Prostate gland (tissue), 2 donors: ENCODE results near the gene FLYWCH1. TPM values are rescaled to one million over a fixed set of nuclear protein-coding genes. Genes with fewer than 3 reads are reported as not detected.

Experiments
- DNase-seq: peaks from one replicate; pipeline ENCODE4 v3.0.0-alpha.2; 2019; ENCODE audit warnings: low spot score
- H3K27ac ChIP-seq, 2 donors: fragments of 200-600 bp; sonication (generic); 2 replicates each; pipeline ENCODE4 v1.5.1; 2017 to 2019
- H3K27me3 ChIP-seq: fragments of 200-600 bp; sonication (generic); replicated peaks from 2 replicates; pipeline ENCODE4 v1.5.1; 2019; ENCODE audit not compliant: insufficient read depth
- H3K36me3 ChIP-seq, 2 donors: fragments of 200-600 bp; sonication (generic); 1 replicate in 1 of 2; 2 replicates in 1 of 2; pipeline versions ENCODE4 v1.5.1 to v1.8.1; 2017 to 2019
- H3K4me1 ChIP-seq: fragments of 200-600 bp; sonication (generic); replicated peaks from 2 replicates; pipeline ENCODE4 v1.5.1; 2019
- H3K4me3 ChIP-seq, 2 donors: fragments of 200-600 bp; sonication (generic); 2 replicates each; pipeline ENCODE4 v1.5.1; 2017 to 2019
- H3K9me3 ChIP-seq: fragments of 200-600 bp; sonication (generic); 2 replicates; pipeline ENCODE4 v1.5.1; 2017
- CTCF ChIP-seq, 4 experiments: fragments of 200-600 bp in 2 of 4; fragments of 450-650 bp in 2 of 4; sonication (generic) in 2 of 4; IDR thresholded peaks; 1 replicate in 3 of 4; 2 replicates in 1 of 4; pipeline ENCODE4 v1.5.1; 2016 to 2019; ENCODE audit warnings: antibody characterized with exemption in 4 of 4, mild to moderate bottlenecking in 2 of 4, moderate library complexity in 2 of 4
- POLR2A ChIP-seq: fragments of 450-650 bp; IDR thresholded peaks from one replicate; pipeline ENCODE4 v1.6.1; 2016; ENCODE audit warnings: antibody characterized with exemption, mild to moderate bottlenecking
- POLR2AphosphoS5 ChIP-seq: sonication (generic); formaldehyde crosslinking; IDR thresholded peaks from one replicate; pipeline ENCODE4 v1.6.1; 2017; ENCODE audit warnings: antibody characterized with exemption
- WGBS: methylation state at CpG from one replicate; pipeline ENCODE4 v1.1.5; 2018; 5-methylcytosine and 5-hydroxymethylcytosine counted together
- intact Hi-C: fragments of 100-400 bp; cut with DNase I; formaldehyde crosslinking; loops from one replicate; pipeline ENCODE4 v1.14.2; 2022
- total RNA-seq, 2 donors: library from RNA; depleted of rRNA; stranded (reverse); fragments of >200 nt; gene quantifications; one replicate each; pipeline ENCODE4 v1.1.0, GENCODE V29; 2016

FLYWCH1 gene
- total RNA-seq, 2 donors from 2014 or later: 53.0 to 55.6 TPM

GRCh38 chr16:2879854-2880508 lies 31.8 kb upstream of the FLYWCH1 start:
- no peaks in the 10 kb centered on the region for H3K27me3 ChIP-seq
- peaks cover 8% of the 10 kb centered on the region for H3K4me1 ChIP-seq
- H3K36me3 ChIP-seq: no peaks in the 10 kb centered on the region
- TF ChIP-seq POLR2AphosphoS5: no peak
- TF ChIP-seq CTCF (IDR thresholded peaks at IDR 0.05): no peak
- no peak for TF ChIP-seq POLR2A
- DNase-seq: no peak
- intact Hi-C loops: no loop called here
- H3K27ac ChIP-seq: no peak overlapping the region
- 91% methylated on average over 6 of the region's 6 CpGs for WGBS
- no peak overlapping the region for H3K4me3 ChIP-seq
- no peaks in the 10 kb centered on the region for H3K9me3 ChIP-seq

- WGBS: 5% methylated on average over 51 of the region's 52 CpGs
- TF ChIP-seq CTCF (IDR thresholded peaks at IDR 0.05): no peak
- TF ChIP-seq POLR2A: peak; percentile 21
- peaks cover 8% of the 10 kb centered on the region for H3K4me1 ChIP-seq
- intact Hi-C loops: loop anchor here (2.0 kb wide), 1 partner anchor 23 kb away; no protein-coding TSS in a partner anchor
- H3K4me3 ChIP-seq: peak overlapping the region; percentile 50 to 71
- no peaks in the 10 kb centered on the region for H3K36me3 ChIP-seq
- peak overlapping the region; percentile 91 to 96 for H3K27ac ChIP-seq
- H3K9me3 ChIP-seq: no peaks in the 10 kb centered on the region
- DNase-seq: peak; percentile 32
- H3K27me3 ChIP-seq: no peaks in the 10 kb centered on the region
Measured at GRCh38 chr16:2881783-2882649, 29.7 kb upstream of the FLYWCH1 start.

- peak; percentile 99 for DNase-seq
- intact Hi-C loops: loop anchor here (2.0 kb wide), 1 partner anchor 22 kb away; no protein-coding TSS in a partner anchor
- no peaks in the 10 kb centered on the region for H3K36me3 ChIP-seq
- H3K4me3 ChIP-seq: peak within 1 kb of the TSS; percentile 50 to 71
- peak within 1 kb of the TSS; percentile 91 to 96 for H3K27ac ChIP-seq
- peak in 2 of 4 experiments; percentile 34 to 51 for TF ChIP-seq CTCF (IDR thresholded peaks at IDR 0.05)
- TF ChIP-seq POLR2AphosphoS5: peak; percentile 95
- peak; percentile 93 for TF ChIP-seq POLR2A
- no peaks in the 10 kb centered on the region for H3K27me3 ChIP-seq
- H3K9me3 ChIP-seq: no peaks in the 10 kb centered on the region
- under 1% methylated on average over 68 of the region's 73 CpGs for WGBS
- H3K4me1 ChIP-seq: peaks cover 6% of the 10 kb centered on the region
Measured at GRCh38 chr16:2882650-2883457, 28.9 kb upstream of the FLYWCH1 start, which contains the start of gene FLYWCH2. Gene FLYWCH2, plus strand, starts transcription at chr16:2883215. Its CDS starts 13,235 bp downstream, at chr16:2896450.

GRCh38 chr16:2883458-2883908 lies 28.2 kb upstream of the FLYWCH1 start:
- no peak for DNase-seq
- Histone ChIP-seq H3K27me3 (no peaks in the 10 kb centered on the region), H3K9me3 (no peaks in the 10 kb centered on the region), H3K4me1 (peaks cover 5% of the 10 kb centered on the region), H3K4me3 (peak overlapping the region; percentile 50 to 71), H3K36me3 (no peaks in the 10 kb centered on the region), H3K27ac (peak overlapping the region; percentile 91 to 96)
- intact Hi-C loops: loop anchor here (2.0 kb wide), 1 partner anchor 21 kb away; no protein-coding TSS in a partner anchor
- TF ChIP-seq CTCF (IDR thresholded peaks at IDR 0.05) (no peak), POLR2A (no peak), POLR2AphosphoS5 (no peak)
- under 1% methylated on average over 31 of the region's 31 CpGs for WGBS
